Measurements from ENCODE around the gene CD38.
"Not testable (repeated sequence)": the region's sequence is repeated elsewhere in the genome, so short reads cannot be mapped to it uniquely, and the experiment has no call there.

Gene CD38

GRCh38 chr4:15757054-15757453 is 21.1 kb upstream of the CD38 start:
- H3K27ac ChIP-seq (ENCODE audit: low read depth, low read length): no peak overlapping the region
- H3K9ac ChIP-seq (ENCODE audit: low read length in 5 of 5): no peak overlapping the region
- H3K4me3 ChIP-seq (ENCODE audit: low read depth in 1 of 5, low read length in 5 of 5): no peak overlapping the region
- no peaks in the 10 kb centered on the region for H3K27me3 ChIP-seq (ENCODE audit: control insufficient read depth in 5 of 5, insufficient read depth in 4 of 5, low read length in 5 of 5)
- H3K4me1 ChIP-seq (ENCODE audit: control insufficient read depth in 5 of 5, insufficient read depth in 5 of 5, low read length in 5 of 5): peaks cover 0 to 14% (median 1%) of the 10 kb centered on the region in 5 donors
- H3K9me3 ChIP-seq (ENCODE audit: control insufficient read depth in 5 of 5, low read length in 5 of 5): peaks cover 0 to 2% (median 0%) of the 10 kb centered on the region in 5 donors
- no peaks in the 10 kb centered on the region for H3K36me3 ChIP-seq (ENCODE audit: control insufficient read depth in 5 of 5, insufficient read depth in 5 of 5, low read length in 5 of 5)

- no peaks in the 10 kb centered on the region for H3K27me3 ChIP-seq (ENCODE audit: control insufficient read depth in 5 of 5, insufficient read depth in 4 of 5, low read length in 5 of 5)
- H3K9ac ChIP-seq (ENCODE audit: low read length in 5 of 5): no peak overlapping the region
- H3K27ac ChIP-seq (ENCODE audit: low read depth, low read length): no peak overlapping the region
- peaks cover 0 to 13% (median 1%) of the 10 kb centered on the region in 5 donors for H3K4me1 ChIP-seq (ENCODE audit: control insufficient read depth in 5 of 5, insufficient read depth in 5 of 5, low read length in 5 of 5)
- H3K9me3 ChIP-seq (ENCODE audit: control insufficient read depth in 5 of 5, low read length in 5 of 5): peaks cover 0 to 2% (median 0%) of the 10 kb centered on the region in 5 donors
- no peaks in the 10 kb centered on the region for H3K36me3 ChIP-seq (ENCODE audit: control insufficient read depth in 5 of 5, insufficient read depth in 5 of 5, low read length in 5 of 5)
- no peak overlapping the region for H3K4me3 ChIP-seq (ENCODE audit: low read depth in 1 of 5, low read length in 5 of 5)
Measured at GRCh38 chr4:15758294-15758693, 19.8 kb upstream of the CD38 start.

DNA sequence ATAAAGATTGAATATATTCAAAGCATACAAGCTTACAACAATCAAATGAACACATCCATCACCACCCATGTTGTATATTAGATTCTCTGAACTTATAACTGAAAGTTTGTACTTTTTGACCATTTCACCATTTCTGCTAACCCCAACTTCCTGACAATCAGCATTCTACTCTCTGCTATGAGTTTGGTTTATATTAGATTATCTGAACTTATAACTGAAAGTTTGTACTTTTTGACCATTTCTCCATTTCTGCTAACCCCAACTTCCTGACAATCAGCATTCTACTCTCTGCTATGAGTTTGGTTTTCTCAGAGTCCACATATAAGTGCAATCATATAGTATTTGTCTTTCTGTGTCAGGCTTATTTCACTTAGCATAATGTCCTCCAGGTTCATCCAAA is 15.7 kb upstream of the CD38 start:
- not testable (repeated sequence) for H3K4me1 ChIP-seq (ENCODE audit: control insufficient read depth in 5 of 5, insufficient read depth in 5 of 5, low read length in 5 of 5); H3K27ac ChIP-seq (ENCODE audit: low read depth, low read length)

GRCh38 chr4:15765391-15765790 is 12.7 kb upstream of the CD38 start:
- Histone ChIP-seq H3K9ac (ENCODE audit: low read length in 5 of 5) (no peak overlapping the region), H3K27me3 (ENCODE audit: control insufficient read depth in 5 of 5, insufficient read depth in 4 of 5, low read length in 5 of 5) (no peaks in the 10 kb centered on the region), H3K9me3 (ENCODE audit: control insufficient read depth in 5 of 5, low read length in 5 of 5) (no peaks in the 10 kb centered on the region), H3K4me1 (ENCODE audit: control insufficient read depth in 5 of 5, insufficient read depth in 5 of 5, low read length in 5 of 5) (no peaks in the 10 kb centered on the region), H3K27ac (ENCODE audit: low read depth, low read length) (no peak overlapping the region), H3K36me3 (ENCODE audit: control insufficient read depth in 5 of 5, insufficient read depth in 5 of 5, low read length in 5 of 5) (no peaks in the 10 kb centered on the region), H3K4me3 (ENCODE audit: low read depth in 1 of 5, low read length in 5 of 5) (no peak overlapping the region)

More for the DNA sequence above, 15.7 kb upstream of the CD38 start:
- not testable (repeated sequence) for H3K4me3 ChIP-seq (ENCODE audit: low read depth in 1 of 5, low read length in 5 of 5); H3K9ac ChIP-seq (ENCODE audit: low read length in 5 of 5); H3K9me3 ChIP-seq (ENCODE audit: control insufficient read depth in 5 of 5, low read length in 5 of 5); H3K36me3 ChIP-seq (ENCODE audit: control insufficient read depth in 5 of 5, insufficient read depth in 5 of 5, low read length in 5 of 5); H3K27me3 ChIP-seq (ENCODE audit: control insufficient read depth in 5 of 5, insufficient read depth in 4 of 5, low read length in 5 of 5)

- no peak overlapping the region for H3K4me3 ChIP-seq (ENCODE audit: low read depth in 1 of 5, low read length in 5 of 5)
- H3K9ac ChIP-seq (ENCODE audit: low read length in 5 of 5): no peak overlapping the region
- H3K4me1 ChIP-seq (ENCODE audit: control insufficient read depth in 5 of 5, insufficient read depth in 5 of 5, low read length in 5 of 5): no peaks in the 10 kb centered on the region
- no peak overlapping the region for H3K27ac ChIP-seq (ENCODE audit: low read depth, low read length)
- no peaks in the 10 kb centered on the region for H3K27me3 ChIP-seq (ENCODE audit: control insufficient read depth in 5 of 5, insufficient read depth in 4 of 5, low read length in 5 of 5)
- no peaks in the 10 kb centered on the region for H3K36me3 ChIP-seq (ENCODE audit: control insufficient read depth in 5 of 5, insufficient read depth in 5 of 5, low read length in 5 of 5)
- H3K9me3 ChIP-seq (ENCODE audit: control insufficient read depth in 5 of 5, low read length in 5 of 5): no peaks in the 10 kb centered on the region
Measured at GRCh38 chr4:15765910-15766697, 12.0 kb upstream of the CD38 start.

DNA sequence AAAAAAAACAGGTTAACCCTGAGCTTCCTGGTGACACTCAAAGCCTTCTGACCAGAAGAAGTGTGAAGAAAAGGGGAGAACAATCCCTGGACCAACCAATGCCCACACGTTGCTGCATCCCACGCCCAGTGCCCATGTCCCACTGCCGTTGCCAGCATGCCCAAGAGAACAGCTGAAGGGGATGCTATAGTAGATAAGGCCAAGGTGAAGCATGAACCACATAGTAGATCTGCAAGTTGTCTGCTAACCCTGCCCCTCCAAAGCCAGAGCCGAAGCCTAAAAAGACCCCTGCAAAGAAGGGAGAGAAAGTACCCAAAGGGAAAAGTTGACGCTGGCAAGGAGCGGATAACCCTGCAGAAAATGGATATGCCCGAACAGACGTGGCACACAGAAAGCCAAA is 11.3 kb upstream of the CD38 start:
- Histone ChIP-seq H3K9me3 (ENCODE audit: control insufficient read depth in 5 of 5, low read length in 5 of 5) (no peaks in the 10 kb centered on the region), H3K27ac (ENCODE audit: low read depth, low read length) (no peak overlapping the region), H3K36me3 (ENCODE audit: control insufficient read depth in 5 of 5, insufficient read depth in 5 of 5, low read length in 5 of 5) (no peaks in the 10 kb centered on the region), H3K4me3 (ENCODE audit: low read depth in 1 of 5, low read length in 5 of 5) (no peak overlapping the region), H3K9ac (ENCODE audit: low read length in 5 of 5) (no peak overlapping the region), H3K4me1 (ENCODE audit: control insufficient read depth in 5 of 5, insufficient read depth in 5 of 5, low read length in 5 of 5) (no peaks in the 10 kb centered on the region), H3K27me3 (ENCODE audit: control insufficient read depth in 5 of 5, insufficient read depth in 4 of 5, low read length in 5 of 5) (no peaks in the 10 kb centered on the region)

DNA sequence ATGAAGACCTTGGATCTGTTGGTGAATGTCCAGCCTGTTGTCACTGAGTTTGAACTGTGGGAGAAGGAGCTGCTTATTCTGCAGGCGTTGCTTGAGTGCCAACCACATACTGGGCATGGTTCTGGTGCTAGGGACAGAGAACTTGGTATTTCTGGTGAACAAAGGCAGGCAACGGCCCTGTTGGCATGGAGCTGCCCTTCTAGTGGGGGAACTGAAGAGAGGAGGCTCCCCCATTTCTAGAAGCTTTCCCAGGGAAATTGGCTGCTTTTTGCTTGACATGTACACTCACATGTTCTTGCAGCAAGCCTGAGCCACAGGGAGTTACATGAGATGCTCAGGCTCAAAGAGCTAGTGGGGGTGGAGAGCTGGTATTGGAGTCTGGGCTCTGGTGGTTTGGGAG is 8.9 kb upstream of the CD38 start:
- Histone ChIP-seq H3K27me3 (ENCODE audit: control insufficient read depth in 5 of 5, insufficient read depth in 4 of 5, low read length in 5 of 5) (no peaks in the 10 kb centered on the region), H3K4me1 (ENCODE audit: control insufficient read depth in 5 of 5, insufficient read depth in 5 of 5, low read length in 5 of 5) (no peaks in the 10 kb centered on the region), H3K9me3 (ENCODE audit: control insufficient read depth in 5 of 5, low read length in 5 of 5) (no peaks in the 10 kb centered on the region), H3K36me3 (ENCODE audit: control insufficient read depth in 5 of 5, insufficient read depth in 5 of 5, low read length in 5 of 5) (no peaks in the 10 kb centered on the region), H3K9ac (ENCODE audit: low read length in 5 of 5) (no peak overlapping the region), H3K27ac (ENCODE audit: low read depth, low read length) (no peak overlapping the region), H3K4me3 (ENCODE audit: low read depth in 1 of 5, low read length in 5 of 5) (no peak overlapping the region)

GRCh38 chr4:15771216-15772058 is 6.7 kb upstream of the CD38 start:
- no peak overlapping the region for H3K4me3 ChIP-seq (ENCODE audit: low read depth in 1 of 5, low read length in 5 of 5)
- no peaks in the 10 kb centered on the region for H3K4me1 ChIP-seq (ENCODE audit: control insufficient read depth in 5 of 5, insufficient read depth in 5 of 5, low read length in 5 of 5)

GRCh38 chr4:15774020-15774420 is 4.1 kb upstream of the CD38 start:
- Histone ChIP-seq H3K36me3 (ENCODE audit: control insufficient read depth in 5 of 5, insufficient read depth in 5 of 5, low read length in 5 of 5) (no peaks in the 10 kb centered on the region), H3K27ac (ENCODE audit: low read depth, low read length) (no peak overlapping the region), H3K27me3 (ENCODE audit: control insufficient read depth in 5 of 5, insufficient read depth in 4 of 5, low read length in 5 of 5) (no peaks in the 10 kb centered on the region), H3K9me3 (ENCODE audit: control insufficient read depth in 5 of 5, low read length in 5 of 5) (no peaks in the 10 kb centered on the region), H3K9ac (ENCODE audit: low read length in 5 of 5) (no peak overlapping the region), H3K4me3 (ENCODE audit: low read depth in 1 of 5, low read length in 5 of 5) (no peak overlapping the region), H3K4me1 (ENCODE audit: control insufficient read depth in 5 of 5, insufficient read depth in 5 of 5, low read length in 5 of 5) (peaks cover under 1 to 12% (median 10%) of the 10 kb centered on the region in 5 donors)

More at GRCh38 chr4:15771216-15772058, 6.7 kb upstream of the CD38 start:
- no peak overlapping the region for H3K9ac ChIP-seq (ENCODE audit: low read length in 5 of 5)
- H3K9me3 ChIP-seq (ENCODE audit: control insufficient read depth in 5 of 5, low read length in 5 of 5): no peaks in the 10 kb centered on the region
- H3K27me3 ChIP-seq (ENCODE audit: control insufficient read depth in 5 of 5, insufficient read depth in 4 of 5, low read length in 5 of 5): no peaks in the 10 kb centered on the region
- H3K36me3 ChIP-seq (ENCODE audit: control insufficient read depth in 5 of 5, insufficient read depth in 5 of 5, low read length in 5 of 5): no peaks in the 10 kb centered on the region
- H3K27ac ChIP-seq (ENCODE audit: low read depth, low read length): no peak overlapping the region

Measured in subcutaneous abdominal adipose tissue (tissue), 5 donors.